Hepatocyte (in vitro differentiated cells): ENCODE results near the gene MICALL2.

ENCODE experiments used
- EZH2phosphoT487 ChIP-seq: fragments of 200-600 bp; sonication (generic); IDR thresholded peaks from one replicate; pipeline ENCODE4 v1.6.1; 2018; ENCODE audit warnings: antibody characterized with exemption, mild to moderate bottlenecking, low read depth, moderate library complexity; ENCODE audit not compliant: unreplicated experiment, severe bottlenecking
- TF ChIP-seq, protein P1 (sequence below): fragments of 200-600 bp; sonication (generic); IDR thresholded peaks from 2 replicates; pipeline ENCODE4 v1.5.1; 2016; ENCODE audit warnings: antibody characterized with exemption, mild to moderate bottlenecking; ENCODE audit not compliant: poor library complexity

DNA sequence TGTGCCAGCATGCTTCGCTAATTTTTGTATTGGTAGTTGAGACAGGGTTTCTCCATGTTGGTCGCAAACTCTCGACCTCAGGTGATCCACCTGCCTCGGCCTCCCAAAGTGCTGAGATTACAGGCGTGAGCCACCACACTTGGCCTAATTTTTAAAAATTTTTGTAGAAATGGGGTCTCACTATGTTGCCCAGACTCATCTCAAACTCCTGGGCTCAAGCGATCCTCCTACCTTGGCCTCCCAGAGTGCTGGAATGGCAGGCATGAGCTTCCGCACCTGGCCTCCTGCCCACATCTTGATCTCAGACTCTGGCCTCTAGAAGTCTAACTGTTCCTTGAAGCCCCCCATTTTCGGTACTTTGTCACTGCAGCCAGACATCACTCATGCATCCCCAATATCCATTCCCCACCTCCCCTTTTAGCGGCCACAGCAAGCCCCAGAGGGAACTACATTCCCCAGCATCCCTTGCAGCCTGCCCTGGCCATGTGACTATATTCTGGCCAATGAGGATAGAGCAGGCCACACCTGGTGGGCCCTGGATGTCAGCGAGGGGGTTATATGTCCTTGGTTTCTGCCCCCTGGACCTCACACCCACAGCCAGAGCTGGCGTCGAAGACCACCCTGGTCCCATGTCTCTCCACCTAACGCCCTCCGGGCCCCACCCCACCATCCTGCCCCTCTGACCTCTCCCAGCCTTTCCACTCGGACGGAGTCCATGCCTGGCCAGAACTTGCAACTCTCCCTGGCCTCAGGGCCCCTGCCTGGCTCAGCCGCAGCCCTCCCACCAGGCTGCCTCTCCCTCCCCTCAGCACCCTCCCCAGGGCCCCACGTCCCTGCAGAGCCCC is 33.8 kb downstream of the MICALL2 start:
- TF ChIP-seq, protein P1, sequence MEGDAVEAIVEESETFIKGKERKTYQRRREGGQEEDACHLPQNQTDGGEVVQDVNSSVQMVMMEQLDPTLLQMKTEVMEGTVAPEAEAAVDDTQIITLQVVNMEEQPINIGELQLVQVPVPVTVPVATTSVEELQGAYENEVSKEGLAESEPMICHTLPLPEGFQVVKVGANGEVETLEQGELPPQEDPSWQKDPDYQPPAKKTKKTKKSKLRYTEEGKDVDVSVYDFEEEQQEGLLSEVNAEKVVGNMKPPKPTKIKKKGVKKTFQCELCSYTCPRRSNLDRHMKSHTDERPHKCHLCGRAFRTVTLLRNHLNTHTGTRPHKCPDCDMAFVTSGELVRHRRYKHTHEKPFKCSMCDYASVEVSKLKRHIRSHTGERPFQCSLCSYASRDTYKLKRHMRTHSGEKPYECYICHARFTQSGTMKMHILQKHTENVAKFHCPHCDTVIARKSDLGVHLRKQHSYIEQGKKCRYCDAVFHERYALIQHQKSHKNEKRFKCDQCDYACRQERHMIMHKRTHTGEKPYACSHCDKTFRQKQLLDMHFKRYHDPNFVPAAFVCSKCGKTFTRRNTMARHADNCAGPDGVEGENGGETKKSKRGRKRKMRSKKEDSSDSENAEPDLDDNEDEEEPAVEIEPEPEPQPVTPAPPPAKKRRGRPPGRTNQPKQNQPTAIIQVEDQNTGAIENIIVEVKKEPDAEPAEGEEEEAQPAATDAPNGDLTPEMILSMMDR: no peak
- TF ChIP-seq EZH2phosphoT487: no peak
